T follicular helper cell (primary cell): ENCODE measurements around the gene CLASP2.
"Not testable (repeated sequence)": the region's sequence is repeated elsewhere in the genome, so short reads cannot be mapped to it uniquely, and the experiment has no call there.

ENCODE experiments used
- DNase-seq: peaks from one replicate; pipeline ENCODE4 v3.0.0-alpha.2; 2020; ENCODE audit warnings: low read depth

CLASP2 gene

GRCh38 chr3:33687406-33688010 is 30.5 kb downstream of the CLASP2 start:
- DNase-seq: no peak

DNA sequence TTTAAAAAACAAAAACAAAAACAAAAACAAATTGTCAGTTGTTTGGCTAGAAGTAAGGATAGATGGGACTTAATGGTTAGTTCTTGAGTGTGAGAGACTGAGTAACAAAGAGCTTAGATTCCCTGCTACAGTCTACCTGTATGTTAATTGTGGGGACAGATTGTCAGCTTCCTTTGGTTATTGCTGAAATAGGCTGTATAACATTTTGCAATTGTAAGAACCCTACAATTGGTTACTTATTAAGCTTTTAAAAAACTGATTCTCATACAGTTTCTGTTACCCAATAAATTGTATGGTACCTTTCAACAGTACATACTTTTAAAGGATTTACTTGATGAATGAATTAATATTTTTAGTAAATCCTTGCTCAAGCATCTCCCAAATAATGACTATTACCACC is 35.3 kb downstream of the CLASP2 start:
- no peak for DNase-seq

DNA sequence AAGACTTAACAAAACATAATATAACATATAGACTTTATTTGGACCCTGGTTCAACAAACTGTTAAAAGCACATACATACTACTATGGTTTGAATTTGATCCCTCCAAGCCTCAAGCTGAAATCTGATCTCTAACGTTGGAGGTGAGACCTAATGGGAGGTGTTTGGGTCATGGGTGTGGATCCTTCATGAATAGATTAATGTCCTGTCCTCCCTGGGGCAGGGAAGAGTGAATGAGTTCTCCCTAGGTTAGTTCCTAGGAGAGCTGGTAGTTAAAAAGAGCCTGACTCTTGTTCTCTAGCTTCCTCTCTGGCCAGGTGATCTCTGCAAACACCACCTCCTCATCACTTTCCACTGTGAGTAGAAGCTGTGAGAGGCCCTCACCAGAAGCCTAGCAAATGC is 36.4 kb downstream of the CLASP2 start:
- DNase-seq: no peak

DNA sequence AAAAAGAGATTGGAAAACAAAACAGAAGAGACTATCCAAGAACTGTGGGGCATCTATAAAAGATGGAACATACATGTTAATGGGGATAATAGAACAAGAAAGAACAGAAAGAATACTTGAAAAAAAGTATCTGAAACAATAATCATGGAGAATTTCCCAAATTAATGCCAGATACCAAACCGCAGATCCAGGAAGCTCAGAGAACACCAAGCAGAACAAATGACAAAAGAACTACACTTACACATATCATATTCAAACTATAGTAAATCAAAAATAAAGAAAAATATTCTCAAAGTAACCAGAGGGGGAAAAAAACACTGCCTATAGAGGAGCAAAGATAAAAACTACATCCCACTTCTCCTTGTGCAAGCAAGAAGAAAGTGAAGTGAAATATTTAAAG is 40.0 kb downstream of the CLASP2 start:
- DNase-seq: no peak

- not testable (repeated sequence) for DNase-seq
Measured at GRCh38 chr3:33673436-33673835, 44.6 kb downstream of the CLASP2 start.

GRCh38 chr3:33668618-33669017 is 49.4 kb downstream of the CLASP2 start:
- DNase-seq: no peak

DNA sequence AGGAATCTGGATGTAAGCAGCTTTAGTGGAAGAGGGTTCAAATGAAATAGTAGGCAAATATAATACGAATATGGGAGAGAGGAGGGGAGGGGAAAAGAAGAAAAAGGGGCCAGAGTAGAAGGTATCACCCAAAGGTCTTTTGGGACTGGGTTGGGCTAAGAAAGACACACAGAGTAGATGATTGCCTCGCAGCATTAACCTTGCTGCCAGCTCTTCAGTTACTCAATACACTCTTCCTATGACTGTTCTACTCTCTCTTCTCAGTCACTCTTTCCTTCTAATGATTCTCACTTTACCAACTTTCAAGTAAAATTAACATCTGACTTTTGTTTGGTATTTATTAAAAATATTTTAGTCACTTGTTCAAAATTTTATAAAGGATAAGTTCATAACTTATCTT is 52.8 kb downstream of the CLASP2 start:
- no peak for DNase-seq

DNA sequence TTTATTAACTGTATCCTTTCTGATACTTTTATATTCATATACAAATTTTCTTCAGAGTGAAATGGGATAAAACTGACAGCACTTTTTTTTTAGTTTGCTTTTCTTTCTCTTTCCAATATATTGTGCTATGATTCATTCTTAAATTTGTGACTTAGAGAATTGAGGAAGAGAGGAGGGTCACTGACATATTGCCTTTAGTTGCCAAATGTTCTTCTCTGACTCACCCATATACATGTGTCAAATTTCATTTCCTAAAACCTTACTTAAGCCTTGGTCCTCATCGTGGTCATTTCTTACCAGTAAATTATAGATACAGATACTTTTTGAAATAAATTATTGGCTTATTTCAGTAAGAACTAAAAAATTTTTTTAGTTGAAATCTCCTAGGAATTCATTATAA is 53.9 kb downstream of the CLASP2 start:
- DNase-seq: no peak

- no peak for DNase-seq
Measured at GRCh38 chr3:33663042-33663441, 55.0 kb downstream of the CLASP2 start.

DNA sequence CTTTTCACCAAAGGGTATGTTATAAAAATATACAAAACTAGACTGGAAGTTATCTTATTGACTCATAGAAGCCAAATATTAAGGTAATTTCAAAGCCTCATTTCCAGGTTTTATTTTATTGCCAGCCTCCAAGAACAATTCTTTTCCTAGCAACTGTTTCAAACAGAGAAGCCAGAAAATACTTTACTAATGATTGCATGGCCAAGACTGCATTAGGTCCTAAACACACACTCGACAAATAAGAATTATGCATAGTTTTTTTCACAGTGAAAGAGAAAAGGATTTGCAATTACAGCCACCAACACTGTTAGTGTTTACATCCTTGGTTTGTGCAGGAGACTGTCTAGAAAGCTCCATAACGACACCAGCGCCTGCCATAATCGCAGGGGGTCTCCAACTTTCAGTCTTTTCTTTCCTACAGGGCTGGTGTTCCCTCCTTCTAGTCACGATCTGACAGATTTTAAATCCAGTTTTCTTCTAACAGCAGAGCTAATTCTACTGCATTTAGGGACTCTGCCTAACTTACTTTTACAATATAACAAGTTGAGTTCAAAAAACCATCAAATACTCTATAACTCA is 58.1 kb downstream of the CLASP2 start:
- no peak for DNase-seq

- no peak for DNase-seq
Measured at GRCh38 chr3:33658991-33659848, 58.8 kb downstream of the CLASP2 start.

DNA sequence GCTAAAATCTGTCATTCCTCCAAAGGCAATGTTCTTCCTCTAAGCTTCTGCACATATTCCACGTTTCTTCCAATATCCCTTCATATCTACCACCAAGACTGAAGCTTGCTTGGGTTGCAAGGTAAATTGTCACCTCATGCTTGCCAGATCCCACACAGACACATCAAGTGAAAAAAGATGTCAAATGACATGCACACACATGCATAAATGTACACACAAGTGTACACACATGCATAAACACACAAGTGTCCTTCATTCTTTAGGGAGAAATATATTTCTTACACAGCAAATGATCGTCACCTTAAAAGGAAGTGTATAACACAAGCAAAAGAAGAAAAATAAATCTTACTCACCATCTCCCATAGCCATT is 59.4 kb downstream of the CLASP2 start:
- DNase-seq: no peak

- no peak for DNase-seq
Measured at GRCh38 chr3:33658039-33658438, 60.0 kb downstream of the CLASP2 start.

GRCh38 chr3:33652736-33653135 is 65.3 kb downstream of the CLASP2 start:
- DNase-seq: no peak

DNA sequence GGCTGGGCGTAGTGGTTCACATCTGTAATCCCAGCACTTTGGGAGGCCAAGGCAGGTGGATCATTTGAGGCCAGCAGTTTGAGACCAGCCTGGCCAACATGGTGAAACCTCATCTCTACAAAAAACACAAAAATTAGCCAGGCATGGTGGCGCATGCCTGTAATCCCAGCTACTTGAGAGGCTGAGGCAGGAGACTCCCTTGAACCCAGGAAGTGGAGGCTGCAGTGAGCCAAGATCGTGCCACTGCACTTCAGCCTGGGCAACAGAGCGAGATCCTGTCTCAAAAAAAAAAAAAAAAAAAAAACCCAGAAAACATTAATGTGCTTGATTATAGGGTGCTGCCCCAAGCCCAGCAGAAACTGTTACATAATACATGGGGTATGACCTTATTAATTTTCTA is 67.0 kb downstream of the CLASP2 start:
- not testable (repeated sequence) for DNase-seq

DNA sequence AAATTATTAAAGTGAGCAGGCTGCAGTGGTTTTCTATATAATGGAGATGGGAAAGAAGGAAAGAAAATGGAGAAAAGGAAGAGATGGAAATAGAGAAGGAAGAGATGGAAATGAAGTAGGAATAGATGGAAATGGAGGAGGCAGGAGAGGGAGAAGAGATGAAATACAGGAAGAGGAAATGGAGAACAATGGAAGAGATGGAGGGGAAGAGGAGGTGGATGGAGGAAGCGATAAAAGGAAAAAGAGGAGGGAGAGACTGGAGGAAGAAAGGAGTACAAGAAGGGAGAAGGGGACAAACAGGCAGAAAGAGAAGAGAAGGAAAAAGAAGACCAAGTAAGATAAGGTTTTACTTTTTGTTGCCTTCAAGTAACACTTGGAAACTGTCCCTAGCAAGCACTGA is 67.6 kb downstream of the CLASP2 start:
- DNase-seq: no peak

DNA sequence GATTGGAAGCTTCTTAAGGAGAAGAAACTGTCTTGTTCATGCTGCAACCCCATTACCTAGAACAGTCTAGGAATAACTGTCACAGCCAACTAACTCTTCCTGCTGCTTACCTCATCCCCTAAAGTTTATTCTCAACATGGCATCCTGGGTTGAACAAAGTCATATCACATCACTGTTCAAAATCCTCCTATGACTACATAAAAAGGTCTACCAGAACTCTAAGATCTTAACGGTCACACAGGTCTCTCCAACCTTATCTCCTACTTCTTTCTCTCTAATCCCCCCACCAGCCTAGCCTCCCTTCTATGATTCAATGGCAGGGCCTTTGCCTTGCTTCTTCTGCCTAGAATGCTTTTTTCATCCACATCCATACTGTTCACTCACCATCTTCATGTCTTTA is 69.3 kb downstream of the CLASP2 start:
- DNase-seq: no peak

DNA sequence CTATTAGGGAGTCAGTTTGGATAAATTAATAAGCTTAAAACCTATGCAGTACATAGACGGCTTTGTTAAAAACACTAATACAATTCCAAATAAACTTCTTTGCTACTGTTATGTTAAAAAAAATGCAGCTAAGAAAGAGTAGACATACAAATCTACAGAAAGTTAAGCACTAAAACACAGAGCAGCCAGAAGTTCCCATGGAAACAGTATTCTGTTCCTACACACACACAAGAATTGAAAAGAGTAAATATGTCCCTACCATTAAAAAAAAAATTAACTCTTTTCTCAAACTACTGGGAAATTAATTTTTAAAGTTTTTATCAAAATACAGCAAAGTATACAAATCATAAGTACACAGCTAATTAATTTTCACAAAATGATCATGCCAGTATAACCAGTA is 71.6 kb downstream of the CLASP2 start:
- no peak for DNase-seq

- DNase-seq: peak; percentile 10
Measured at GRCh38 chr3:33645060-33645647, 72.9 kb downstream of the CLASP2 start.

DNA sequence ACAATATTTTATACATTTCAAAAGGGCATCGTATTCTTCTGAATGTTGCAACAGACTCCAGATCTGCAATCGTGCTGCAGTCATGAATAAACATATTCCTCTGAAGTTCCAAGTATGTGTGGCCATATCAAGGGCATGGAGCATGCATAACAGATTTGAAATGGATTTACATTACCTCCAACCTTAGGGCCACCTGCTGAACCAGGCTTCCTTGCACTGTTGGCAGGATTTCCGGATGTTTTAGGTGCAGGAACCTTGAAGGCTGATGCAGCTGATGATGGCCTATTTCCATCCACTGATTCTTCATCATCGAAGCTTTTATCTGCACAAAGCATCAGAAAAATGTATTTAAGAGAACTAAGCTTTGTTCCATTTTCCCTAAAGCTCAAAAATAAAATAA is 73.5 kb downstream of the CLASP2 start:
- no peak for DNase-seq

DNA sequence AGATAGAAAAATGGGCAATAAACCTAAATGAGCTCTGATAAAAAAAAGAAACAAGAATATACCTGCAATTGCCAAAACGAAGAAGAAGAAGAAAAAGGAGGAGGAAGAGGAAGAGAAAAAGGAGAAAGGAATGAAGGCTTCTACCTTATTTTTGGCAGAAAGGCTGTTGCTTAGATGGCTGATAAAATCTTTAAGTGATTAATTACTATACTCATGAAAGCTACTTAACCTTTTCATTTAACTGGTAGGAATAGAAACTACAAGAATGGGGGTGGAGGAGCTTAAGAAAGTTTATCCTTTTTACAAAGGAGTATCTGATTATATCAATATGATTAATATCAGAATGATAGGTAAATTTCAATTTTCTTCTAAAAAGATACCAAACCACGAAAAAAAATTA is 75.2 kb downstream of the CLASP2 start:
- no peak for DNase-seq

GRCh38 chr3:33639889-33640288 is 78.2 kb downstream of the CLASP2 start:
- DNase-seq: no peak

DNA sequence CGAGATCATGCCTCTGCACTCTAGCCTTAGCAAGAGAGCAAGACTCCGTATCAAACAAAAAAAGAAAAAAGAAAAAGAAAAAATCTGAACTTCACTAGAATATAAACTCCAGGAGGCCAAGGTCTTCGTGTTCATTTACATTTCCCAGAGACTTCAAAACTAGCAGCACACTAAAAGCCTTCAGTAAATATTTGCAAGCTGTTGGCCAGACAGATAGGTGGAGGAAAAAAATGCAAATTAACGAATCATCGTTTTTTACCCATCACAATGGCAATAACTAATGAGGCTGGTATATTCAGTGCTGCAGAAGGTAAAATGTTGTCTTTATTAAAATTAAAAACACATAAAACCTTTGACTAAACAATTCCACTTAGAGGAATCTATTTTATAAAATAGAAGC is 80.6 kb downstream of the CLASP2 start:
- no peak for DNase-seq
